Esophagus muscularis mucosa (tissue), 4 donors: ENCODE results near the gene ADCY5. TPM values are rescaled to one million over a fixed set of nuclear protein-coding genes. Genes with fewer than 3 reads are reported as not detected.

Source experiments
- DNase-seq: peaks from one replicate; pipeline ENCODE4 v3.0.0-alpha.2; 2017; ENCODE audit errors: extremely low spot score
- H3K27ac ChIP-seq, 4 donors: fragments of 200-600 bp; sonication (generic); replicated peaks in 1 of 4; 1 replicate in 3 of 4; 2 replicates in 1 of 4; pipeline ENCODE4 v1.5.1; 2016 to 2019; ENCODE audit warnings: mild to moderate bottlenecking in 1 of 4
- H3K27me3 ChIP-seq, 4 donors: fragments of 200-600 bp; sonication (generic); one replicate each; pipeline versions ENCODE4 v1.5.1 to v1.6.0; 2016 to 2019
- H3K36me3 ChIP-seq, 4 donors: fragments of 200-600 bp; sonication (generic); one replicate each; pipeline ENCODE4 v1.5.1; 2016 to 2019
- H3K4me1 ChIP-seq, 4 donors: fragments of 200-600 bp; sonication (generic); one replicate each; pipeline ENCODE4 v1.5.1; 2016 to 2019
- H3K4me3 ChIP-seq, 4 donors: fragments of 200-600 bp; sonication (generic); 1 replicate in 2 of 4; 2 replicates in 2 of 4; pipeline ENCODE4 v1.5.1; 2016 to 2019; ENCODE audit warnings: mild to moderate bottlenecking in 4 of 4, moderate library complexity in 1 of 4
- H3K9me3 ChIP-seq, 4 donors: fragments of 200-600 bp; sonication (generic); 1 replicate in 3 of 4; 2 replicates in 1 of 4; pipeline ENCODE4 v1.5.1; 2016 to 2019
- EP300 ChIP-seq: sonication (generic); formaldehyde crosslinking; IDR thresholded peaks from one replicate; pipeline ENCODE4 v1.6.1; 2017; ENCODE audit warnings: antibody characterized with exemption
- POLR2A ChIP-seq: fragments of 450-650 bp; IDR thresholded peaks from one replicate; pipeline ENCODE4 v1.6.1; 2017; ENCODE audit warnings: antibody characterized with exemption, moderate library complexity, mild to moderate bottlenecking, low read depth
- POLR2AphosphoS5 ChIP-seq, 2 donors: sonication (generic); formaldehyde crosslinking; IDR thresholded peaks; one replicate each; pipeline ENCODE4 v1.6.1; 2017; ENCODE audit warnings: antibody characterized with exemption in 2 of 2
- WGBS: methylation state at CpG from one replicate; pipeline ENCODE4 v1.1.5; 2018; 5-methylcytosine and 5-hydroxymethylcytosine counted together
- intact Hi-C: fragments of 100-400 bp; cut with DNase I; formaldehyde crosslinking; loops from one replicate; pipeline ENCODE4 v1.15.1; 2023
- total RNA-seq, 4 donors: library from RNA; depleted of rRNA; stranded (reverse); fragments of >200 nt; gene quantifications; one replicate each; pipeline versions ENCODE4 v1.1.0 to v1.2.1, GENCODE V29; 2016
- TF ChIP-seq, protein P1 (sequence below), 3 experiments: fragments of 200-600 bp in 2 of 3; fragments of 450-650 bp in 1 of 3; sonication (generic) in 2 of 3; IDR thresholded peaks; one replicate each; pipeline ENCODE4 v1.5.1; 2017 to 2019; ENCODE audit warnings: antibody characterized with exemption in 3 of 3, mild to moderate bottlenecking in 2 of 3, moderate library complexity in 1 of 3

Gene ADCY5
- total RNA-seq, 4 donors from 2014 or later, result 133 to 228 (median 189) TPM

DNA sequence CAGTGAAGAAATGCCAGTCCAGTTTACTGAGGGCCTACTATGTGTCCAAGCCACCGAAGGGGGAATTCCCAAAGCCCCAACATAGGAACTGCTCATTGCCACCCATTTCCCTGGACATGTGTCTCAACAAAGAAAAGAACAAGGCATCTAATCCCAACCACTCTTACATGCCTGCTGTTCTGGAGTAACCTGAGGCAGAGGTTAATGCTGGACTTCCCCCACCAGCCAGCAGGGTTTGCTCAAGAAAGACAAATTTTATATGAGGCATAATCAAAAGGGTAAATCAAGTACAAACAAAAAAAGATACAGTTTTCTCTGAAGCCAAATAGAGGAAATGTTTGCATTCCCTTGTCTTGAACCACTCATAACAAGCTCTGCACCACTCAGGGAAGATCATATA, 4.1 kb downstream of the ADCY5 start:
- TF ChIP-seq POLR2AphosphoS5 (IDR thresholded peaks at IDR 0.05) (no peak), EP300 (no peak), POLR2A (no peak)
- TF ChIP-seq, protein P1, sequence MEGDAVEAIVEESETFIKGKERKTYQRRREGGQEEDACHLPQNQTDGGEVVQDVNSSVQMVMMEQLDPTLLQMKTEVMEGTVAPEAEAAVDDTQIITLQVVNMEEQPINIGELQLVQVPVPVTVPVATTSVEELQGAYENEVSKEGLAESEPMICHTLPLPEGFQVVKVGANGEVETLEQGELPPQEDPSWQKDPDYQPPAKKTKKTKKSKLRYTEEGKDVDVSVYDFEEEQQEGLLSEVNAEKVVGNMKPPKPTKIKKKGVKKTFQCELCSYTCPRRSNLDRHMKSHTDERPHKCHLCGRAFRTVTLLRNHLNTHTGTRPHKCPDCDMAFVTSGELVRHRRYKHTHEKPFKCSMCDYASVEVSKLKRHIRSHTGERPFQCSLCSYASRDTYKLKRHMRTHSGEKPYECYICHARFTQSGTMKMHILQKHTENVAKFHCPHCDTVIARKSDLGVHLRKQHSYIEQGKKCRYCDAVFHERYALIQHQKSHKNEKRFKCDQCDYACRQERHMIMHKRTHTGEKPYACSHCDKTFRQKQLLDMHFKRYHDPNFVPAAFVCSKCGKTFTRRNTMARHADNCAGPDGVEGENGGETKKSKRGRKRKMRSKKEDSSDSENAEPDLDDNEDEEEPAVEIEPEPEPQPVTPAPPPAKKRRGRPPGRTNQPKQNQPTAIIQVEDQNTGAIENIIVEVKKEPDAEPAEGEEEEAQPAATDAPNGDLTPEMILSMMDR (IDR thresholded peaks at IDR 0.05), result peak in 1 of 3 experiments; percentile 36
- 53% methylated on average over 1 of the region's 1 CpG for WGBS
- Histone ChIP-seq H3K27me3 (peaks cover 0 to 25% (median 3%) of the 10 kb centered on the region in 4 donors), H3K36me3 (no peaks in the 10 kb centered on the region), H3K27ac (peak overlapping the region; percentile 93 to 97 (median 97)), H3K4me3 (peak overlapping the region; percentile 77 to 90 (median 86)), H3K4me1 (peaks cover 43 to 71% (median 68%) of the 10 kb centered on the region in 4 donors), H3K9me3 (no peaks in the 10 kb centered on the region)
- no peak for DNase-seq
- intact Hi-C loops, result loop anchor here (5.0 to 10.0 kb wide), 3 partner anchors 37 to 117 kb away; no protein-coding TSS in a partner anchor

GRCh38 chr3:123444023-123444422, 4.9 kb downstream of the ADCY5 start:
- no peak for TF ChIP-seq EP300
- TF ChIP-seq, protein P1 (IDR thresholded peaks at IDR 0.05), result peak in 2 of 3 experiments; percentile 9 to 15
- peak; percentile 31 to 86 for TF ChIP-seq POLR2AphosphoS5 (IDR thresholded peaks at IDR 0.05)
- Histone ChIP-seq H3K36me3 (no peaks in the 10 kb centered on the region), H3K4me1 (peaks cover 43 to 69% (median 68%) of the 10 kb centered on the region in 4 donors), H3K4me3 (peak overlapping the region; percentile 77 to 90 (median 86)), H3K9me3 (no peaks in the 10 kb centered on the region), H3K27me3 (peaks cover 0 to 17% (median 3%) of the 10 kb centered on the region in 4 donors), H3K27ac (peak overlapping the region; percentile 93 to 97 (median 97))
- DNase-seq, result no peak
- 38% methylated on average over 6 of the region's 6 CpGs for WGBS
- intact Hi-C loops, result loop anchor here (10.0 kb wide), 1 partner anchor 69 kb away; no protein-coding TSS in a partner anchor

GRCh38 chr3:123442908-123443307, 6.0 kb downstream of the ADCY5 start:
- H3K4me1 ChIP-seq, result peaks cover 44 to 70% (median 68%) of the 10 kb centered on the region in 4 donors
- peak overlapping the region; percentile 93 to 97 (median 97) for H3K27ac ChIP-seq
- no peaks in the 10 kb centered on the region for H3K9me3 ChIP-seq
- TF ChIP-seq, protein P1 (IDR thresholded peaks at IDR 0.05), result no peak
- TF ChIP-seq POLR2A, result no peak
- TF ChIP-seq EP300, result no peak
- TF ChIP-seq POLR2AphosphoS5 (IDR thresholded peaks at IDR 0.05), result no peak
- H3K27me3 ChIP-seq, result peaks cover 0 to 8% (median 0%) of the 10 kb centered on the region in 4 donors
- DNase-seq, result no peak
- WGBS, result 70% methylated on average over 7 of the region's 7 CpGs
- peak overlapping the region; percentile 12 to 90 (median 86) for H3K4me3 ChIP-seq
- intact Hi-C loops, result loop anchor here (10.0 kb wide), 1 partner anchor 68 kb away; no protein-coding TSS in a partner anchor
- no peaks in the 10 kb centered on the region for H3K36me3 ChIP-seq

DNA sequence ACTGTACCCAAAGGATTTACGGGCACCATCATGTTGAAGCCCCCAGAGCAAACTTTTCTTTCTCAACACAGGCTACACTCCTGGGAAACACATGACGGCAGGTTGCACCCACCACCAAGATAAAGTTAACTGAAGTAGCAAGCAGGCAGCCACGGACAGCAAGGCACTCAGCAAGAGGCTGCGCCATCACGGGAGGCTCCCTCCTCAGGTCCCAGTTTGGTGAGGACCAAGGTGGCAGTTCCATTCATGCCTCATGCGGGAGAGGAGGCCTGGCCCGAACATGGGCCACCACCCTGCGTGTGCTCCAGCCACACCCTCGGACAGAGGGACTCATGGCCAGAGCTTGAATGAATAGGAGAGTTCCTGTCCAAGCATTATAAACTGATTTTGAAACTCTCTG, 6.8 kb downstream of the ADCY5 start:
- Histone ChIP-seq H3K27me3 (peaks cover 0 to under 1% (median 0%) of the 10 kb centered on the region in 4 donors), H3K27ac (peak overlapping the region; percentile 93 to 97 (median 97)), H3K9me3 (no peaks in the 10 kb centered on the region), H3K4me3 (peak overlapping the region in 3 of 4 donors; percentile 12 to 82 (median 15)), H3K4me1 (peaks cover 51 to 78% (median 76%) of the 10 kb centered on the region in 4 donors), H3K36me3 (no peaks in the 10 kb centered on the region)
- DNase-seq, result no peak
- 67% methylated on average over 9 of the region's 9 CpGs for WGBS
- no peak for TF ChIP-seq POLR2A
- no peak for TF ChIP-seq EP300
- TF ChIP-seq POLR2AphosphoS5 (IDR thresholded peaks at IDR 0.05), result no peak
- TF ChIP-seq, protein P1 (IDR thresholded peaks at IDR 0.05), result no peak
- intact Hi-C loops, result loop anchor here (10.0 kb wide), 1 partner anchor 67 kb away; no protein-coding TSS in a partner anchor
